ENCODE data around the gene UGDH. TPM values are rescaled to one million over a fixed set of nuclear protein-coding genes. Genes with fewer than 3 reads are reported as not detected.

Gene UGDH
- total and polyA plus RNA-seq, 9 of the 15 experiments (the other 6 are each of a cell fraction or from before 2014, with no cell fraction given), result 5.5 to 21.7 (median 16.2) TPM

DNA sequence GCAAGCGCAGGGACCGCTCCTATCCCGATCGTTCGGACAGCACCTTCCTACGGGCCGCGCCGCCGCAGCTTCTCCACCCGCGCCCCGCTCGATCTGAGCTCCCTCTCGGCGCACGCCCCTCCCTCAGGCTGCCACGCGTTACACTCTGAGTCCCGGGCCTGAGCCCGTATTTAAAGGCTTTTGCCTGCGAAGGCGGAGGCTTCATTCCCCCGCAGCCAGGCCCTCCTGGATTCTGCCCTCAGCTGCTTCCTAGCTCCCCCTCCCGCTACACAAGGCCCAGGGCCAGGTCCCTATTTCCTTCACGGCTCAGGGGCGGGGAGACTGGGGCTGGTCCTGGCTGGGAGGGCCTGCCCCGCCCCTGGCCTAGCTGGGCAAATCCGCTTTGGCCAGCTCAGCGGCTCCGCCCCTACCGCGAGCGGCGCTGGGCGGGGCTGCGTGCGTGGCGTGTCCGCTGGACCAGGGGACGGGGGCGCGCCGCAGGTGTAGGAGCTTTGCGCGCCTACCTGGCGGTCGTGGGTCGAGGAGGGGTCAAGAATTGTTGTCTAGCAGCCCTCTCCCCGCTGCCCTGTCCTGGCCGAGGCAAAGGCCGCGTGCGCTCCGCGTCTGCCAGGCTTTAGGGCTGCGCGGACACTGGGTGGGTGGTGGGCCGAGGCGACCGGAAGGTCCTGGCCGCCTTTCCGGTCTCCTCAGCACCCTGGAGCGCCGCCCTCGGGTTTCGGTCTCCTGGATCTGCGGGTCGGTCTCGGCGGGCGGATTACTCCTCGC is at the start of gene UGDH (continued):
- TF ChIP-seq RB1 (IDR thresholded peaks at IDR 0.05; ENCODE audit: low read depth), result no peak; the same call in none of the 2 replicates
- no peak for TF ChIP-seq ZNF584 (CRISPR knock-in tag; IDR thresholded peaks at IDR 0.05; ENCODE audit: low read depth)
- no peak for TF ChIP-seq EHMT2 (IDR thresholded peaks at IDR 0.05)
- TF ChIP-seq RCOR1 (IDR thresholded peaks at IDR 0.05; ENCODE audit: borderline replicate concordance in 1 of 2, low read depth in 2 of 2, low read length in 2 of 2), result no peak; a peak in 2 of 4 replicates
- TF ChIP-seq, protein P1, sequence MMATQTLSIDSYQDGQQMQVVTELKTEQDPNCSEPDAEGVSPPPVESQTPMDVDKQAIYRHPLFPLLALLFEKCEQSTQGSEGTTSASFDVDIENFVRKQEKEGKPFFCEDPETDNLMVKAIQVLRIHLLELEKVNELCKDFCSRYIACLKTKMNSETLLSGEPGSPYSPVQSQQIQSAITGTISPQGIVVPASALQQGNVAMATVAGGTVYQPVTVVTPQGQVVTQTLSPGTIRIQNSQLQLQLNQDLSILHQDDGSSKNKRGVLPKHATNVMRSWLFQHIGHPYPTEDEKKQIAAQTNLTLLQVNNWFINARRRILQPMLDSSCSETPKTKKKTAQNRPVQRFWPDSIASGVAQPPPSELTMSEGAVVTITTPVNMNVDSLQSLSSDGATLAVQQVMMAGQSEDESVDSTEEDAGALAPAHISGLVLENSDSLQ (IDR thresholded peaks at IDR 0.05), result 0 out of 2 replicates have a peak, but pooled peaks have one; percentile 25
- no peak for TF ChIP-seq IFI16 (CRISPR knock-in tag; IDR thresholded peaks at IDR 0.05)
- no peak; a peak in 2 of 4 replicates for TF ChIP-seq RAD21 (CRISPR knock-in tag; conservative IDR thresholded peaks at IDR 0.05 in 1 of 2, IDR thresholded peaks at IDR 0.05 in 1 of 2)
- no peak for TF ChIP-seq SMARCB1 (IDR thresholded peaks at IDR 0.05; ENCODE audit: insufficient read length, low read depth)
- TF ChIP-seq HNRNPH1 (optimal IDR thresholded peaks at IDR 0.05; ENCODE audit: low read depth, low read length), result no peak
- 0 out of 2 replicates have a peak, but pooled peaks have one; percentile 47 for TF ChIP-seq ZBTB1 (CRISPR knock-in tag; IDR thresholded peaks at IDR 0.05; ENCODE audit: borderline replicate concordance, low read depth)
- no peak for TF ChIP-seq ZNF668 (CRISPR knock-in tag; IDR thresholded peaks at IDR 0.05)
- TF ChIP-seq, protein P2, sequence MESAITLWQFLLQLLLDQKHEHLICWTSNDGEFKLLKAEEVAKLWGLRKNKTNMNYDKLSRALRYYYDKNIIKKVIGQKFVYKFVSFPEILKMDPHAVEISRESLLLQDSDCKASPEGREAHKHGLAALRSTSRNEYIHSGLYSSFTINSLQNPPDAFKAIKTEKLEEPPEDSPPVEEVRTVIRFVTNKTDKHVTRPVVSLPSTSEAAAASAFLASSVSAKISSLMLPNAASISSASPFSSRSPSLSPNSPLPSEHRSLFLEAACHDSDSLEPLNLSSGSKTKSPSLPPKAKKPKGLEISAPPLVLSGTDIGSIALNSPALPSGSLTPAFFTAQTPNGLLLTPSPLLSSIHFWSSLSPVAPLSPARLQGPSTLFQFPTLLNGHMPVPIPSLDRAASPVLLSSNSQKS (CRISPR knock-in tag; IDR thresholded peaks at IDR 0.05), result no peak; the same call in 1 of the 2 replicates
- TF ChIP-seq, protein P3, sequence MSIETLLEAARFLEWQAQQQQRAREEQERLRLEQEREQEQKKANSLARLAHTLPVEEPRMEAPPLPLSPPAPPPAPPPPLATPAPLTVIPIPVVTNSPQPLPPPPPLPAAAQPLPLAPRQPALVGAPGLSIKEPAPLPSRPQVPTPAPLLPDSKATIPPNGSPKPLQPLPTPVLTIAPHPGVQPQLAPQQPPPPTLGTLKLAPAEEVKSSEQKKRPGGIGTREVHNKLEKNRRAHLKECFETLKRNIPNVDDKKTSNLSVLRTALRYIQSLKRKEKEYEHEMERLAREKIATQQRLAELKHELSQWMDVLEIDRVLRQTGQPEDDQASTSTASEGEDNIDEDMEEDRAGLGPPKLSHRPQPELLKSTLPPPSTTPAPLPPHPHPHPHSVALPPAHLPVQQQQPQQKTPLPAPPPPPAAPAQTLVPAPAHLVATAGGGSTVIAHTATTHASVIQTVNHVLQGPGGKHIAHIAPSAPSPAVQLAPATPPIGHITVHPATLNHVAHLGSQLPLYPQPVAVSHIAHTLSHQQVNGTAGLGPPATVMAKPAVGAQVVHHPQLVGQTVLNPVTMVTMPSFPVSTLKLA (conservative IDR thresholded peaks at IDR 0.05), result peak; percentile 89 to 95
- TF ChIP-seq, protein P4, sequence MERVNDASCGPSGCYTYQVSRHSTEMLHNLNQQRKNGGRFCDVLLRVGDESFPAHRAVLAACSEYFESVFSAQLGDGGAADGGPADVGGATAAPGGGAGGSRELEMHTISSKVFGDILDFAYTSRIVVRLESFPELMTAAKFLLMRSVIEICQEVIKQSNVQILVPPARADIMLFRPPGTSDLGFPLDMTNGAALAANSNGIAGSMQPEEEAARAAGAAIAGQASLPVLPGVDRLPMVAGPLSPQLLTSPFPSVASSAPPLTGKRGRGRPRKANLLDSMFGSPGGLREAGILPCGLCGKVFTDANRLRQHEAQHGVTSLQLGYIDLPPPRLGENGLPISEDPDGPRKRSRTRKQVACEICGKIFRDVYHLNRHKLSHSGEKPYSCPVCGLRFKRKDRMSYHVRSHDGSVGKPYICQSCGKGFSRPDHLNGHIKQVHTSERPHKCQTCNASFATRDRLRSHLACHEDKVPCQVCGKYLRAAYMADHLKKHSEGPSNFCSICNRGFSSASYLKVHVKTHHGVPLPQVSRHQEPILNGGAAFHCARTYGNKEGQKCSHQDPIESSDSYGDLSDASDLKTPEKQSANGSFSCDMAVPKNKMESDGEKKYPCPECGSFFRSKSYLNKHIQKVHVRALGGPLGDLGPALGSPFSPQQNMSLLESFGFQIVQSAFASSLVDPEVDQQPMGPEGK (CRISPR knock-in tag; IDR thresholded peaks at IDR 0.05; ENCODE audit: borderline replicate concordance), result no peak
- no peak for TF ChIP-seq FUS (optimal IDR thresholded peaks at IDR 0.05; ENCODE audit: low read depth, low read length)
- TF ChIP-seq ZSCAN32 (CRISPR knock-in tag; IDR thresholded peaks at IDR 0.05), result no peak
- no peak for TF ChIP-seq MEF2A (IDR thresholded peaks at IDR 0.05; ENCODE audit: control insufficient read depth, low read depth, low read length)
- no peak for TF ChIP-seq MYBL2 (IDR thresholded peaks at IDR 0.05; ENCODE audit: low read depth)
- TF ChIP-seq MYBL2 (CRISPR knock-in tag; IDR thresholded peaks at IDR 0.05; ENCODE audit: borderline replicate concordance), result no peak
- no peak for TF ChIP-seq HDAC8 (tag; IDR thresholded peaks at IDR 0.05)
- no peak for TF ChIP-seq SMAD2 (IDR thresholded peaks at IDR 0.05; ENCODE audit: low read depth, low read length)
